Retinal pigment epithelial cell (primary cell): ENCODE data around the gene PPM1M.
"Not testable (repeated sequence)": the region's sequence is repeated elsewhere in the genome, so short reads cannot be mapped to it uniquely, and the experiment has no call there.

ENCODE experiments used
- DNase-seq: peaks from one replicate; pipeline ENCODE4 v3.0.0-alpha.2; 2010; ENCODE audit warnings: low read depth
- H3K4me3 ChIP-seq: 2 replicates; pipeline ENCODE4 v1.5.1; 2011; ENCODE audit warnings: mild to moderate bottlenecking, low read length, control low read depth, moderate library complexity
- CTCF ChIP-seq: conservative IDR thresholded peaks from 2 replicates; pipeline ENCODE4 v1.5.1; 2011; ENCODE audit warnings: low read depth, low read length, control low read depth, inconsistent platforms

PPM1M gene

GRCh38 chr3:52268036-52268435 lies 22.5 kb downstream of the PPM1M start:
- TF ChIP-seq CTCF: no peak
- H3K4me3 ChIP-seq: no peak overlapping the region
- DNase-seq: no peak

- H3K4me3 ChIP-seq: no peak overlapping the region
- DNase-seq: no peak
- TF ChIP-seq CTCF: no peak
Observed at GRCh38 chr3:52269776-52270175, 24.2 kb downstream of the PPM1M start.

- DNase-seq: no peak
- TF ChIP-seq CTCF: no peak
- no peak overlapping the region for H3K4me3 ChIP-seq
Observed at GRCh38 chr3:52270252-52270754, 24.7 kb downstream of the PPM1M start.

- not testable (repeated sequence) for H3K4me3 ChIP-seq, DNase-seq
Observed at GRCh38 chr3:52272172-52272571, 26.6 kb downstream of the PPM1M start.

- TF ChIP-seq CTCF: no peak
- H3K4me3 ChIP-seq: no peak overlapping the region
- no peak for DNase-seq
Observed at GRCh38 chr3:52272831-52273230, 27.3 kb downstream of the PPM1M start.

GRCh38 chr3:52274781-52275180 lies 29.2 kb downstream of the PPM1M start:
- DNase-seq, H3K4me3 ChIP-seq: not testable (repeated sequence)

GRCh38 chr3:52277071-52277964 lies 31.8 kb downstream of the PPM1M start:
- no peak for TF ChIP-seq CTCF
- no peak for DNase-seq
- peak overlapping the region; percentile 90 for H3K4me3 ChIP-seq

- H3K4me3 ChIP-seq: peak overlapping the region; percentile 90
- TF ChIP-seq CTCF: peak; percentile 40
- DNase-seq: no peak
Observed at GRCh38 chr3:52277972-52278509, 32.5 kb downstream of the PPM1M start.
